GM19324 (cell line): Measurements from ENCODE around the gene SLC37A3.
"Not testable (repeated sequence)": the region's sequence is repeated elsewhere in the genome, so short reads cannot be mapped to it uniquely, and the experiment has no call there.

ENCODE experiments used
- ATAC-seq: cut with Tn5 transposase; IDR thresholded peaks from one replicate; pipeline ENCODE4 v1.9.1; 2021; ENCODE audit warnings: mild to moderate bottlenecking, moderate library complexity; ENCODE audit not compliant: unreplicated experiment, low FRiP score

SLC37A3 gene

DNA sequence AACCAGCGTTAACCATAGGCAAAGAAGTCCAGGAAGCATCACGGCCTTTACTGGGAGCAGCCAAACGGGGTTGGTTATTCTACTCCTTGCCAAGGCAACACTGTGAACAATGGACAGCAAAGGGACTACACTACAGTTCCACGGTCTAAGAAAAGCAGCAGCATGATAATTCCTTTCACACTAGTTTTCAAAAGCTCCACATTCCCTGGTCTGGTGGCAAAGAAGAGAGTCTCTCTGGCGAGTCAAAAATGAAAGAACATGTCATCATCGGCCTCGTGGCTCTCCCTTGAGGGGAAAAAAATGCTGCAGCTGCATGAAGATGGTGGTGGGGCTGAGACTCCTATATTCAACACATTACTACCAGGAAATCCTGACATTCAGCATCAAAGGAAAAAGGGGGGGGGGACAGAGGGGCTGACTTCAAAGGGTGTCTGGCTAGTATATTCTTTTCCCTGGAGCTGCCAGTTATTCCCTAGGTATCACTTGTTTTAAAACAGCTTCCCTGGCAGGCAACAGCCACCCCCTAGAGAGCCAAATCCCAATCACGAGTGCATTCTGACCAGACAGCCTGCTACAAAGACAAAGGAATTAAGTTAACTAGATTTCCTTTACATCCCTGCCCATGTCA lies 49.1 kb downstream of the SLC37A3 start:
- no peak for ATAC-seq

DNA sequence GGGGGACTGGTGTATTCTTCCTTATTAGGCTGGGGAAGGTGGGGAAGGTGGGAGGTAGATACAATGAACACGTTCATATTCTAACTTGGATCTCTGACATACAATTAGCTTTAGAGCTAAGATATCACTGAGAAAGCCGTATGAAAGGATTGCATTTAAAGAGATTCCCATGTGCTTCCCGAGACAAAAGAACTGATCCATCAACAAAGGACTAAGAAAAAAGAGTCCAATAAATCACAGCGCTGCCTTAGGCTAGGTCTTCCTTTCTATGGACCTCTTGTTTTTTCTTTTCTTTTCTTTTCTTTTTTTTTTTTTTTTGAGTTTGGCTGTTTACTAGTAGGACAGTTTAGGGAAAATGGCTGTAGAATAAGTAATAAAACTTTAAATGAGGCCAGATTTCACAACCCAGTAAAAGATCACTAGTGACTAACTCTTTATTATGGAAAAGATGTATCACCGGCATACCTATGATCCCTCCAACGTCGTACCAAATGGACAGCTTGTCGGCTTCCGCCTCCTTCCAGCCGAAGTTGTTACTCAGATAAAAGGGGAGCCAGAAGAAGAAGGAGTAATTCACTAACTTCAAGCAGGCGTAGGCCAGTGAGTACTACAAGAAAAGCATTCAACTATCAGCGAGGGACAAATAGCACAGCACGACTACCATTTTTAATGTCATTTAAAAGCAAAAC lies 50.0 kb downstream of the SLC37A3 start:
- ATAC-seq, result no peak

DNA sequence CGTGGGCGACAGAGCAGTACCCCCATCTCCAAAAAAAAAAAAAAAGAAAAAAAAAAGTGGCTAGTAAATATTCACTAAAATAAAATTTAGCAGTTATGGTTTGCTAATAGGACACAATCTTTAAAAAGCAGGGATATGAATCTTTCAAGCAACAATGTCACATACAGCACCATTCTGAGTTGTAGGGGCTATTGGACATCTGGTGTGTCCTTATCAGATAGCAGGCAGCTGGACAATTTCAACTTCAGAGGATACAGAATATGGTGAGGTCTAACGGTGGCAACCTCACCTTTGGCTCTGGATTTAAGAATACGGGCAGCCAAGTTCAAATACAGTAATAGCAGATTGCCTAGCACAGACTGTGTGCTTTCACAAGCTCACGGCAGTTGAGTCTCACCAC lies 51.1 kb downstream of the SLC37A3 start:
- ATAC-seq, result no peak

DNA sequence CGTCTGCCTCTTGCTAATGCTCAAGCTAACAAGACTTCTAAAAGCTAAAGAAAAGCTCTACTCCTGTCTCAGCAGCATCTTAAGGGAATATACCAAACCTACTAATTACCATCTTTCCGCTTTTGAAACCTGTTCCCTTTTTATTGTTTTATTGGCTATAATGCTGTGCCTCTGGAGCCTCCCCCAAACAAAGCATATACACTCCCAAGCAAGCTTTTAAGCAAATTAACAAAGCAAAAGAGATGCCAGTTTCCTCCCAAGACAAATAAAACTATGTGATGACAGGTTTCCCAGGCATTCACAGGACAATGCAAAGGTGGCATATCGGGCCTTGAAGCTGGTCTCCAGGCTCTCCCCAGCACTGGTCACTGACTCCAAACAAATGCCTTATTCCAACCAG lies 52.9 kb downstream of the SLC37A3 start:
- no peak for ATAC-seq

DNA sequence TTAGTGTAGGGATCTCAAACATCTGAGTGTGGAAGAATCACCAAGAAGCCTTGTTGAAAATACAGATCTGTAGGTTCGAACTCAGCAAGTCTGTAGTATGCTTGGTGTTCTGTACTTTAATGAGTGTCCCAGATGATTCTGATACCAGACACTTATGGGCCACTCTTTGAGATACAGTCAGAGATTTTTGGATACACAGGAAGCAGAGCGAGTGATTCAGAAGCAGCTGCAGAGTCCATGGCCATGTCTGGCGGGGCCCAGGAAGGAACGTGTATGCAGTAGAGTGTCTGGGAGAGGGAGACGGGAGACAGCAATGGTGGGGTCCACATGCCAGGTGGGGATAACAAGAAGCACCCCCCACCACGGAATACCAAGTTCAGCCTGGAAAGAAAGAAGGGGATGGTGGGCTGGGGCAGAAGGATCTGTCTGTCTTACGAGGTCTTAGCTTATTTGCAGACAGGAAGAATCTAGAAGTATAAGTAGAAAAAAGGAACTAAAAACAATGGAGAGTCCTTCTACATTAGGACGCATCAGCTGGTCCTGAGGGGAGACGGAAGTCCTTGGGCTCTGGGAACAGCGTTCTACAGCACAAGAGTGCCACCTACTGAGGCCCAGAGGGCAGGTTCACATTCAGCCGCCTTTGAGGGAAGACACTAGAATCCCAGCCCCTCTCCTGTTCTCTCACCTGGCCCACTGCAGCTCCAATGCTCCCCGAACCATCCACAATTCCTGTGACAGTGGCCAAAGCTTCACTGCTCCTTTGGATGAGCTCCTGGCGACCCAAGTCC lies 55.4 kb downstream of the SLC37A3 start:
- no peak for ATAC-seq

DNA sequence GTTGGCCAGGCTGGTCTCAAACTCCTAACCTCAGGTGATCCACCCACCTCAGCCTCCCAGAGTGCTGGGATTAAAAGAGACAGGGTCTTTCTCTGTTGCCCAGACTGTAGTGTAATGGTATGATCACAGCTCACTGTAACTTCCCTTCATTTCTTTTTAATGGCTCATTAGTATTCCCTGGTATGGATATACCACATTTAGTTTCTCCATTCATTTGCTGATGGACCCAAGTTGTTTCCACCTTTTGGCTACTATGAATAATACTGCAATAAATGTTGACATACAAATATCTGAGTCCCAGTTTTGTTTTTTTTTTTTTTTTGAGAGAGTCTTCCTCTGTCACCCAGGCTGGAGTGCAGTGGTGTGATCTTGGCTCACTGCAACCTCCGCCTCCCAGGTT lies 59.4 kb downstream of the SLC37A3 start:
- not testable (repeated sequence) for ATAC-seq

DNA sequence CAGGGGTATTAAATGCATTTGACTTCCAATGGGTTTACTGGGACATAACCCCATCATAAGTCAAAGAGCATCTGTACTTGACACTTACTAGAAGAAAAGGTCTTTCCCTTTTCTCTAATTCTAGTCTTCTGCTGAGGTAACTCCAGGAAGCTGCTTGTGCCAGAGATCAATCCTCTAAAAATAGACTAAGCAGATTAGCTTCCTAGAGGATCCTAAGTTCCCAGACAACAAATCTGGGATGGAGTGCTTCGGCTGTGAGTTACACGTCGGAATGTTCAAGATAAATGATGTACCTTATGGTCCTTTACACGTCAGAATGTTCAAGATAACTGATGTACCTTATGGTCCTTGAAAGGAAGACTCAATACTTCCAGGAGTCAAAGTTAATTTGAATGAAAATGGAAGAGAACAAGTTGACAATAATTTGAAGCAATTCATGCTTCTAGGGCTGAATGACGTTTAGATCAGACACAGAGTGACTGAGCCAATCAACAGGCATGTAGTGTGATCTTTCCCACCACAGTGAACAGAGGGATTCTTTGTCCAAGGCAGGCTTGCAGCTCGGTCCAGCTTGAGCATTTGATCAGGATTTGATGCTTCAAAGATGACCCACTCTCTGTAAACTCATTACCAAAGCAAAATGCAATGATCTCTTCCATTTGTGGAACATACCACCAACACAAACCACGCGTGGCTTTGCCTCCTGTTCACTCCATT lies 63.8 kb downstream of the SLC37A3 start:
- no peak for ATAC-seq

DNA sequence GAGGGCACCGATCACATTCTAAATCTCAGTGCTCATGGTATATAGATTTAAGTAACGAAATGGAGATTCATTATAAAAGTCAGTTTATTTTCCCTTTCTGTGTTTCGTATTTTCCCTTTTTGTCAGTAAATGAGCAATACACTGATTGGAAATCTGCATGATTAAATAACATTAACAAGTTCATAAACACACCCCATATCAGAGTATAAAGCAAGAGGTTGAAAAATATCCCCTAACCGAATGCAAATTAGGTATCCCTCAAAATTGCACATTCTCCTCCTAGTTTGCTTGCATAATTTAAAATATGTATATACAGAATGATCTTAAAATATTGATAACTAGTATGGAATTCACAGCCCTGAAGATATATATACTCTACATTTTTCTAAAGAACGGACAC lies 64.6 kb downstream of the SLC37A3 start:
- no peak for ATAC-seq

DNA sequence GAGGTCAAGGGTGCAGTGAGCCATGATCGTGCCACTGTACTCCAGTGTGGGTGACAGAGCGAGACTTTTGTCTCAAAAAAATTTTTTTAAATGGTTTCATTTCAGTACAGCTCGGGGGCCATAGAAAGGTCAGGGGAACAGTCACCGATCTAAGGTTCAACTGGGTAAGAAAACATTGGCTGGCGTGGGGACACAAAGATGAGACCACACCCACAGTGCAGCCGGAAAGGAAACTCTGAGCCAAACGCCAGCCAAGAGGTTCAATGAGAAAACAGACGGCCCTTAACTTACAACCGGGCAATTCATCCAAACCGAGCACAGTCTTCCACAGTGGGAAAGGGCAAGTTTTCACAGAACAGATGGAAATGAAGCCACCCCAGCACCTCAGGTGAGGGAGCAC lies 65.1 kb downstream of the SLC37A3 start:
- ATAC-seq, result no peak

DNA sequence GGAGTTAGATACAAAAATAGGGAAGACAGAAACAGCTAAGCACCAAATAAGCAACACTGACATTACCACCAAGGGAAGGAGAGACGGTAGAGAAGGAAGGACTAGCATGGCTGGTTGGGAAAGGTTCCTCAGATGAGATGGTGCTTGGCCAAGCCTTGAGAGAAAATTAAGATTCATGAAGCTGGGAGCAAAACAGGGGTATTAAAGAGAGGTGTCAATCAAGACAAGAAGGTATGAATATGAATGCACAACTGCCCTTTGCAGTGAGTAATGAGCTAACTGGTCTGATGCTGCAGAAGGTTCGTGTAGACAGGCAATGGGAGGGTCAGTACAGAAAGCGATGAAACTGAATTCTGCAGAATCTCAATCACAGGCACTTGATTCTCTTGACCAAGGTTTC lies 67.7 kb downstream of the SLC37A3 start:
- ATAC-seq, result no peak

DNA sequence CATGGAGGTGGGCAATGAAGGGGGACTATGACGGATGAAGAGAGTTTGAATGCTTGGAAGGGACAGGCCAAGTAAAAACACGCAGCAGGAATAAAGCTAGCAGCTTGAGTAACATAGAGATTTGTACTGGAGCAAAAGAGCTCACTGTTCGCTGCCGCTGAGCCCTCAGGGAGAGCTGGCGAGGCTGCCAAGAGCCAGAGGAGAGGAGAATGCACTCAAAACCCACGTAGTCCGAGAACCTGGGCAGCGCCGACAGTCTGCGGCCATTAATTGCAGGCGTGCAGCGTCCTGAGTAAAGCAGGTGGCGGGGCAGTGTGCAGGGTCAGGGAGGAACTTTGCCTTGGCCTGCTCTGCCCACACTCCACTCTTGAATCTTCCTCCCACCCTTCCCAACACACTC lies 68.2 kb downstream of the SLC37A3 start:
- no peak for ATAC-seq

DNA sequence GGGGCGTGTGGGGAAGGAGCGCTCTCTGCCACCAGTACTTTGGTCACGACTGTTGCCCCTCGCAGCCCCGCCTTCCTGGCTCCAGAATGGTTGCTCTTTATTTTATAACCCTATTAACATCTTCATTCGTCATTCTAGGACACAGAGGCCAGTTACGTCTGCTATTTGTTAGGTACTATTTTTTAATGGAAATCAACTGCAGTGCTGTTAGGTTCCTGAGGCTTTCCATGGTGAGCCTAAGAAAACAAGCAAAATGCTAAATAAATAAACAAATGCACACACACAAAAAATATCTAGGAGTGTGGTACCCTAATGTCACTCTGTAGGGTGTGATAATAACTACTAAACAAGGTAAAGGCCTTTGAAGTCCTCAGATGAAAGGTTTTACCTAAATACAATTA lies 71.1 kb downstream of the SLC37A3 start:
- no peak for ATAC-seq

DNA sequence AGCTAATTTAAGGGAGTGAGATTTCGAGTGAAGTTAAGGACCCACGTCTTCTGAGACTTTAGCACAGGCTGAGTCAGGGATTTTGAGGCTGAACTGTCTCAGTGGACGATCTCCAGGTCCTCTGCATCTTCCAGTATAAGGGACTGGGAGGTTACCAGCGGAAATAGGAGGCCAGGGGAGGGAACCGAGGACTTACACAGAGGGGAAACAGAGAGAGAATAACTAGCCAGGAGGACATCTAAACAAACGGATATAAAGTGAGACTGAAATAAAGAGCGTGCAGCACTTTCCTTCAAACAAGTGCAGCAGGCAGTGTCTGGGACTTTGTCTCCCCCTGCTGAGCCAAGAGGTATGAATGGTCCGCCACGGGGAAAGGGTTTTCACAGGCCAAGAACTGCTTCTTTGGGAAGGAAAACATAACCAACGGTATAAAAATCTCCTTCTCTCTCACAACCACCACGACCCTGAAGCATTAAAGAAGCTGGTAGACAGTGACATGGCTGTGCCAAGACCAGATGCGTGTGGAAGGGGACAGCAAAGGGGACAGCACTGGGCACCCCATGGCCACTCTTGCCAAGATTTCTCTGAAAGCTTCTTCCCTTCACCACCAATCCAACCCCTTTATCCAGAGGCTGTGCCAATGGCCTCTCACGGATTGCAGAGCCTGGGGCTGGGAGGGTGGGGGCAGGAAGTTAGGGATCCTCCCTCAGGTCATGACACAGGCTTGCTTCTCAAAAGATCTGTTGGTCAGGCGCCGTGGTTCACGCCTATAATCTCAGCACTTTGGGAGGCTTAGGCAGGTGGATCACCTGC lies 72.0 kb downstream of the SLC37A3 start:
- no peak for ATAC-seq

DNA sequence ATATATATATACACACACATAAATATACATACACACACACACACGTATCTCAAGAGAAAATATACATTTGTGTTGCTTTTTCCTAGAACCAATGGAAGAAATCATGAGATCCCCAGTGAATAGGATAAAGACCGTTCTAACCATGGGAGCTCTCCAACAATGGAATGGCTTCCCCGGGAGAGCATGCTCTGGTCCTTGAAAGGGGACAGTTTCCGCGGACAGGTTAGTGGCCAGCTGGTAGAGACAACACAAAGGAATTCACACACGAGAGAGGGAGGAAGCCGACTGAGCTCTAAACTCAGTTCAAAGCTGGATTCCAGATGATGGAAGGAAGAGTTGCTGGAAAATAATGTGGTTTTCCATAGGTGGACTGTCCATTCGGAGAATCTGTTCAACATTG lies 72.7 kb downstream of the SLC37A3 start:
- ATAC-seq, result no peak

DNA sequence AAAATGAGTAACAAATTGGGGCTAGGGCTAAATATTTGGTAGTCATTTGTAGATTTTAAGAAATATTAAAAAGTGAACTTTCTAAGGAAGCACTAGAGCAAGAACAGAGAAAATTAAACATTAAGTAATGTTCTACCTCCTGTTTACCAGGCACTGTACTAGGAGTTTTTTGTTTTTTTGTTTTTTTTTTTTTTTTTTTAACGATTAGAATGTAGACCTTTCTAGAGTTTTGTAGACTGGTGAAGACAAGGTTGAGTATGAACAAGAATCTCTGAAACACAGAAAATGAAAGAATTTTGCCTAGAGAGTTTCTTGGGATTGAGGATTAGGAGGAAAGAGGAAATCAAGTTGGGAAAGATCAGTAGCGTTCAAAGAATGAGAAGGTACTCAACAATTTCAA lies 73.6 kb downstream of the SLC37A3 start:
- ATAC-seq, result no peak

DNA sequence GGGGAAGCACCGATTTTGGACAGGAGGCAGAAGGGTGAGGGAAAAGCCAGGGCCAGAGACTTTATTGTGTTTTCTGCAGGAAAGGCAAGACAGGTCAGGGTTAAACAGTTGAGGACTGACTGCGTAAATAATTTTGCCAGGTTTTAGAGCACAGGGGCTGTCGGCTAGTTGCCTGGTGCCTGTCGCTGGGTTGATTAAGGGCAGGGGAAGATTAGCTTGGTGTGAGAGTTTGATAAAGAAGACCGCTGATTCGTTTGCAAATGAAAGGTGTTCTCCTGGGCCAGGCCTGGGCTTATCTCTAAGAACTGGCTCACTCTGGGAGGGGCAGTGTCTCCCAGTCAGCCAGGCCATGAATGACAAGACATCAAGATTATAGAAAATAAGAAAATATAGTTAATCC lies 75.6 kb downstream of the SLC37A3 start:
- ATAC-seq, result no peak

DNA sequence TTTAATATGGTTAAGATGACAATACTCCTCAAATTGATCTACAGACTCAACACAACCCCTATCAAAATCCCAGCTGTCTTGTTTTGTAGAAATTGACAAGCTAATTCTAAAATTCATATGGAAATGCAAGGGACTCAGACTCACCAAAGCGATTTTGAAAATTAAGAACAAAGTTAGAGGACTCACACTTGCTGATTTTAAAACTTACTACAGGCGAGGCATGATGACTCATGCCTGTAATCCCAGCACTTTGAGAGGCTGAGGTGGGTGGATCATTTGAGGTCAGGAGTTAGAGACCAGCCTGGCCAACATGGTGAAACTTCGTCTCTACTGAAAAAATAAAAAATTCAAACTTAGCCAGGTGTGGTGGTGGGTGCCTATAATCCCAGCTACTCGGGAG lies 78.3 kb downstream of the SLC37A3 start:
- not testable (repeated sequence) for ATAC-seq

DNA sequence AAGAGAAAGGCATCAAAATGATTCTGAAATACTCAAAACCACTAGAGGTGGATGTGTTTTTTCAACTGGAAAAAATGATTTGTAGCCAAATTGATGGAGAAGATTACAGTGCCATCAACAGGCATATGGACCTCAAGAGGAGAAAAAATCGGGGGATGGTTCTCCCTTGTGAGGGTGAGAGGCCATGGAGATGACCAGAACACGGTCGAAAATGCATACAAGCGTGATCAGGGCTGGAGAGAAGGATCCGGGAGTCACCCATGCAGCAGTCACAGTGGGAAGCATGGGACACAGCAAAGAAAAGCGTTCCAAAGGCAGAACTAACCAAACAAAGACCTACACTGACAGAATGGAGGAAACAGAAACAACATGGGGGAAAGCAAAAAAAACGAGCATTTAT lies 80.3 kb downstream of the SLC37A3 start:
- ATAC-seq, result no peak

DNA sequence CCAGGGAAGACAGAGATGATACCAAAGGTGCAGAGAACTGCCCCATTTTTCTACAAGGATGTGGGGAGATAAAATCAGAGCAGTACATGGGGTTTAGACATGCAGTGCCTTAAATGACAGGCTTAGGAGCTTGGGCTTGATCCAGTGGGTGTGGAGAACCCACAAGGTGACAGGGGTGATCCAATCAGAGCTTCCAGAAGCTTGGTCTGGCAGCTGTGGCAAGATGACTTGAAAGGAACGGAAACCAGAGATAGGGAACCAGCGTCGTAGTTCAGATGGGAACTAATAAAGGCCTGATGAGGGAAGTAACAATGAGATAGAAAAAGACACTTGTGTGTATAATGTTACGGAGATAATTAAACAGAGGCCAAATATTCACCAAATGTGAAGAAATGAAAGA lies 80.7 kb downstream of the SLC37A3 start:
- ATAC-seq, result no peak

DNA sequence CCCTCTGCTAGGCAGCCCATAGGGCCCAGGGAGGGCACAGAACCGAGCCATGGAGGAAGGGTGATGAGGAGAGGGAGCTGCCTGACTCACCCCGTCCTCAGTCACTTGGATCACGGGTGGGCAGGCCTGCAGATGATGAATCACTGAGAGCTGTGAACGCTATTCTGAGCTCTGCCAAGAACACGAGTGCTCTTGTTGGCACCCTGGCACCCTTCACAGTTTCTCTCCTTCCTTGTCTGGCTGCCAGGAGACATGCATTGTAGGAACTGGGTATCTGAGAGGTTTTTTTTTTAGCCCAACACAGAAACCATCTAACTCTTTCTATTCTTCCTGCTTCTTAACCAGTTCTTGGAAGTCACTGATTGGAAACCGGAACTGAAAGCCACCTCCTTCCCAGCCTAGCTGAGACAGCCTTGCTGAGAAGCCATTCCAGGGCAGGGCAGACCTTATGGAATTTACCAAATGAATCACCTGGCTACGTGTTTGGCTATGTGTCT lies 82.1 kb downstream of the SLC37A3 start:
- ATAC-seq, result no peak
